WTC11 (cell line): ENCODE results near the gene OR5AU1. TPM values are rescaled to one million over a fixed set of nuclear protein-coding genes. Genes with fewer than 3 reads are reported as not detected.
A peak's percentile ranks its signal among the peaks of the same experiment; 100 is the strongest.

Source experiments
- ATAC-seq: fragments of 200-7000 bp; cut with Tn5 transposase; 2 replicates; pipeline ENCODE4 v1.10.0; 2021; ENCODE audit warnings: mild to moderate bottlenecking, moderate library complexity
- CTCF ChIA-PET: fragments of 300-600 bp; sonication (Branson Sonifier 250); formaldehyde crosslinking; loops from one replicate; lab custom pipeline; 2021; ENCODE audit warnings: antibody characterized with exemption; lab: Charles Lee
- POLR2A ChIA-PET: fragments of 350-600 bp; sonication (Branson Sonifier 250); formaldehyde crosslinking; loops from one replicate; lab custom pipeline; 2021; ENCODE audit warnings: antibody characterized with exemption; lab: Charles Lee
- DNase-seq: peaks from one replicate; pipeline ENCODE4 v3.0.0; 2021; ENCODE audit warnings: low spot score
- H3K27ac Mint-ChIP-seq: 2 replicates; pipeline ENCODE4 v1.8.0; 2021; ENCODE audit warnings: mixed read lengths
- H3K27me3 Mint-ChIP-seq: 2 replicates; pipeline ENCODE4 v1.8.0; 2021; ENCODE audit warnings: low read depth, mild to moderate bottlenecking, moderate library complexity, mixed read lengths
- H3K36me3 Mint-ChIP-seq: 2 replicates; pipeline ENCODE4 v1.8.0; 2021; ENCODE audit warnings: mixed read lengths
- H3K4me1 Mint-ChIP-seq: 2 replicates; pipeline ENCODE4 v1.8.0; 2022; ENCODE audit warnings: mixed read lengths
- H3K4me3 Mint-ChIP-seq: 2 replicates; pipeline ENCODE4 v1.8.0; 2021; ENCODE audit warnings: mild to moderate bottlenecking, moderate library complexity, mixed read lengths
- H3K9me3 Mint-ChIP-seq: 2 replicates; pipeline ENCODE4 v1.8.0; 2021; ENCODE audit warnings: mixed read lengths
- CREM ChIP-seq: sonication (generic); formaldehyde crosslinking; IDR thresholded peaks from 2 replicates; pipeline ENCODE4 v1.8.1; 2022; ENCODE audit warnings: mild to moderate bottlenecking, missing genetic modification reagents, moderate library complexity
- ELF4 ChIP-seq: sonication (generic); formaldehyde crosslinking; IDR thresholded peaks from 2 replicates; pipeline ENCODE4 v1.8.1; 2022; ENCODE audit warnings: low read depth, mild to moderate bottlenecking, moderate library complexity, missing genetic modification reagents
- EMX1 ChIP-seq: fragments of 250-450 bp; sonication (Bioruptor Pico); IDR thresholded peaks from 2 replicates; pipeline ENCODE4 v1.8.0; 2021; ENCODE audit warnings: mild to moderate bottlenecking
- FOXJ3 ChIP-seq: sonication (generic); formaldehyde crosslinking; IDR thresholded peaks from 2 replicates; pipeline ENCODE4 v1.9.0; 2021; ENCODE audit warnings: missing genetic modification reagents, mild to moderate bottlenecking, borderline replicate concordance
- FOXK1 ChIP-seq: sonication (generic); formaldehyde crosslinking; IDR thresholded peaks from 2 replicates; pipeline ENCODE4 v1.8.0; 2022; ENCODE audit warnings: mild to moderate bottlenecking, moderate library complexity, missing genetic modification reagents
- FOXP1 ChIP-seq: sonication (generic); formaldehyde crosslinking; IDR thresholded peaks from 2 replicates; pipeline ENCODE4 v1.8.0; 2022; ENCODE audit warnings: missing genetic modification reagents, mild to moderate bottlenecking, moderate library complexity, borderline replicate concordance
- GRHL2 ChIP-seq: fragments of 250-450 bp; sonication (Bioruptor Pico); IDR thresholded peaks from 2 replicates; pipeline ENCODE4 v1.8.0; 2022; ENCODE audit warnings: mild to moderate bottlenecking, moderate library complexity; ENCODE audit not compliant: insufficient replicate concordance, severe bottlenecking
- NFATC4 ChIP-seq: fragments of 250-450 bp; sonication (Bioruptor Pico); IDR thresholded peaks from 2 replicates; pipeline ENCODE4 v1.9.0; 2021; ENCODE audit warnings: mild to moderate bottlenecking
- PRRX2 ChIP-seq: fragments of 250-450 bp; sonication (Bioruptor Pico); IDR thresholded peaks from 2 replicates; pipeline ENCODE4 v1.8.0; 2021; ENCODE audit warnings: mild to moderate bottlenecking
- RORB ChIP-seq: fragments of 250-450 bp; sonication (Bioruptor Pico); IDR thresholded peaks from 2 replicates; pipeline ENCODE4 v1.9.0; 2021; ENCODE audit warnings: mild to moderate bottlenecking
- SMAD4 ChIP-seq: sonication (generic); formaldehyde crosslinking; IDR thresholded peaks from 2 replicates; pipeline ENCODE4 v1.8.0; 2022; ENCODE audit warnings: mild to moderate bottlenecking, missing genetic modification reagents
- ZNF232 ChIP-seq: sonication (generic); formaldehyde crosslinking; IDR thresholded peaks from 2 replicates; pipeline ENCODE4 v1.8.0; 2022; ENCODE audit warnings: mild to moderate bottlenecking, missing genetic modification reagents
- ZNF423 ChIP-seq: fragments of 250-450 bp; sonication (Bioruptor Pico); IDR thresholded peaks from 2 replicates; pipeline ENCODE4 v2.1.2; 2022; ENCODE audit warnings: mild to moderate bottlenecking, moderate library complexity
- total RNA-seq: library from RNA; stranded (reverse); gene quantifications from 3 replicates; pipeline ENCODE4 v1.2.3, GENCODE V29; 2021
- TF ChIP-seq, protein P1 (sequence below): sonication (generic); formaldehyde crosslinking; IDR thresholded peaks from 2 replicates; pipeline ENCODE4 v1.8.0; 2022; ENCODE audit warnings: mild to moderate bottlenecking, missing genetic modification reagents
- TF ChIP-seq, protein P2 (sequence below): sonication (generic); formaldehyde crosslinking; IDR thresholded peaks from 2 replicates; pipeline ENCODE4 v1.8.1; 2023; ENCODE audit warnings: mild to moderate bottlenecking, missing genetic modification reagents, moderate library complexity
- TF ChIP-seq, protein P3 (sequence below): sonication (generic); formaldehyde crosslinking; IDR thresholded peaks from 2 replicates; pipeline ENCODE4 v1.8.1; 2022; ENCODE audit warnings: low read depth, missing genetic modification reagents, borderline replicate concordance
- TF ChIP-seq, protein P4 (sequence below): sonication (generic); formaldehyde crosslinking; IDR thresholded peaks from 2 replicates; pipeline ENCODE4 v1.8.1; 2022; ENCODE audit warnings: missing genetic modification reagents, borderline replicate concordance
- TF ChIP-seq, protein P5 (sequence below): sonication (generic); formaldehyde crosslinking; IDR thresholded peaks from 2 replicates; pipeline ENCODE4 v1.8.0; 2023; ENCODE audit warnings: mild to moderate bottlenecking, missing genetic modification reagents
- TF ChIP-seq, protein P6 (sequence below): sonication (generic); formaldehyde crosslinking; IDR thresholded peaks from 2 replicates; pipeline ENCODE4 v1.8.1; 2023; ENCODE audit warnings: mild to moderate bottlenecking, missing genetic modification reagents, moderate library complexity

The OR5AU1 gene
- total RNA-seq, 1 experiment from 2014 or later = not detected

DNA sequence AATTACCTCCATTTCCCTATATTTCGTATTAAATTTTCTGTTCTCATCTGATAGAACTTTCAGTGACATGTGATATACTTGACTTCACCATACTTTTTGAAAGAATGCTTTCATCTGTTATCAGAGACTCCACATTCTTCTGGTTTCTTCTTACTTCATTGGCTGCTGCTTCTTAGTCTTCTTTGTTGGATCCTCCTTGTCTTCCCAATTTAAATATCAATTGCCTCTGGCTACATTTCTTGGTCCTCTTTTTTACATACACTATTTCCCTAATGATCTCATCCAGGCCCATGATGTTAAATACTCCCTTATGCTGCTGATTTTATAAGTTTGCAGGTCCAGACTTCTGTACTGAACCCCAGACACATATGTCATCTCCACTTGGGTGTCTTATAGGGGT is 22.0 kb downstream of the OR5AU1 start:
- H3K36me3 Mint-ChIP-seq = no peaks in the 10 kb centered on the region
- no peaks in the 10 kb centered on the region for H3K27me3 Mint-ChIP-seq
- ATAC-seq = peak; percentile 62
- H3K9me3 Mint-ChIP-seq = peaks cover 19% of the 10 kb centered on the region
- ChIA-PET CTCF (no interaction called here), POLR2A (no interaction called here)
- no peak for DNase-seq
- H3K4me1 Mint-ChIP-seq = peaks cover 24% of the 10 kb centered on the region
- peak overlapping the region; percentile 10; the same call in 1 of the 2 replicates for H3K27ac Mint-ChIP-seq
- no peak overlapping the region for H3K4me3 Mint-ChIP-seq
- TF ChIP-seq GRHL2 (CRISPR knock-in tag) = no peak
- TF ChIP-seq CREM (CRISPR knock-in tag) = no peak
- no peak for TF ChIP-seq ZNF232 (CRISPR knock-in tag)
- no peak for TF ChIP-seq ELF4 (CRISPR knock-in tag)
- TF ChIP-seq, protein P1, sequence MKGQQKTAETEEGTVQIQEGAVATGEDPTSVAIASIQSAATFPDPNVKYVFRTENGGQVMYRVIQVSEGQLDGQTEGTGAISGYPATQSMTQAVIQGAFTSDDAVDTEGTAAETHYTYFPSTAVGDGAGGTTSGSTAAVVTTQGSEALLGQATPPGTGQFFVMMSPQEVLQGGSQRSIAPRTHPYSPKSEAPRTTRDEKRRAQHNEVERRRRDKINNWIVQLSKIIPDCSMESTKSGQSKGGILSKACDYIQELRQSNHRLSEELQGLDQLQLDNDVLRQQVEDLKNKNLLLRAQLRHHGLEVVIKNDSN (CRISPR knock-in tag) = no peak
- no peak for TF ChIP-seq SMAD4
- TF ChIP-seq FOXP1 (CRISPR knock-in tag) = no peak

GRCh38 chr14:21123429-21123828 is 32.4 kb downstream of the OR5AU1 start:
- peaks cover 13% of the 10 kb centered on the region for H3K9me3 Mint-ChIP-seq
- H3K27ac Mint-ChIP-seq = no peak overlapping the region
- ChIA-PET POLR2A (no interaction called here), CTCF (interaction anchor here (1.0 to 1.8 kb wide), 3 partner anchors 13 to 55 kb away, joined by 3 to 5 read pairs (median 5); no protein-coding TSS in a partner anchor)
- DNase-seq = no peak
- no peak for ATAC-seq
- no peaks in the 10 kb centered on the region for H3K36me3 Mint-ChIP-seq
- H3K4me3 Mint-ChIP-seq = no peak overlapping the region
- TF ChIP-seq FOXJ3 (CRISPR knock-in tag) (no peak), SMAD4 (no peak), NFATC4 (CRISPR knock-in tag) (no peak), FOXK1 (CRISPR knock-in tag) (no peak)
- TF ChIP-seq, protein P2, sequence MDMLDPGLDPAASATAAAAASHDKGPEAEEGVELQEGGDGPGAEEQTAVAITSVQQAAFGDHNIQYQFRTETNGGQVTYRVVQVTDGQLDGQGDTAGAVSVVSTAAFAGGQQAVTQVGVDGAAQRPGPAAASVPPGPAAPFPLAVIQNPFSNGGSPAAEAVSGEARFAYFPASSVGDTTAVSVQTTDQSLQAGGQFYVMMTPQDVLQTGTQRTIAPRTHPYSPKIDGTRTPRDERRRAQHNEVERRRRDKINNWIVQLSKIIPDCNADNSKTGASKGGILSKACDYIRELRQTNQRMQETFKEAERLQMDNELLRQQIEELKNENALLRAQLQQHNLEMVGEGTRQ (CRISPR knock-in tag) = no peak
- TF ChIP-seq, protein P3, sequence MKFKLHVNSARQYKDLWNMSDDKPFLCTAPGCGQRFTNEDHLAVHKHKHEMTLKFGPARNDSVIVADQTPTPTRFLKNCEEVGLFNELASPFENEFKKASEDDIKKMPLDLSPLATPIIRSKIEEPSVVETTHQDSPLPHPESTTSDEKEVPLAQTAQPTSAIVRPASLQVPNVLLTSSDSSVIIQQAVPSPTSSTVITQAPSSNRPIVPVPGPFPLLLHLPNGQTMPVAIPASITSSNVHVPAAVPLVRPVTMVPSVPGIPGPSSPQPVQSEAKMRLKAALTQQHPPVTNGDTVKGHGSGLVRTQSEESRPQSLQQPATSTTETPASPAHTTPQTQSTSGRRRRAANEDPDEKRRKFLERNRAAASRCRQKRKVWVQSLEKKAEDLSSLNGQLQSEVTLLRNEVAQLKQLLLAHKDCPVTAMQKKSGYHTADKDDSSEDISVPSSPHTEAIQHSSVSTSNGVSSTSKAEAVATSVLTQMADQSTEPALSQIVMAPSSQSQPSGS (CRISPR knock-in tag) = no peak
- TF ChIP-seq, protein P4, sequence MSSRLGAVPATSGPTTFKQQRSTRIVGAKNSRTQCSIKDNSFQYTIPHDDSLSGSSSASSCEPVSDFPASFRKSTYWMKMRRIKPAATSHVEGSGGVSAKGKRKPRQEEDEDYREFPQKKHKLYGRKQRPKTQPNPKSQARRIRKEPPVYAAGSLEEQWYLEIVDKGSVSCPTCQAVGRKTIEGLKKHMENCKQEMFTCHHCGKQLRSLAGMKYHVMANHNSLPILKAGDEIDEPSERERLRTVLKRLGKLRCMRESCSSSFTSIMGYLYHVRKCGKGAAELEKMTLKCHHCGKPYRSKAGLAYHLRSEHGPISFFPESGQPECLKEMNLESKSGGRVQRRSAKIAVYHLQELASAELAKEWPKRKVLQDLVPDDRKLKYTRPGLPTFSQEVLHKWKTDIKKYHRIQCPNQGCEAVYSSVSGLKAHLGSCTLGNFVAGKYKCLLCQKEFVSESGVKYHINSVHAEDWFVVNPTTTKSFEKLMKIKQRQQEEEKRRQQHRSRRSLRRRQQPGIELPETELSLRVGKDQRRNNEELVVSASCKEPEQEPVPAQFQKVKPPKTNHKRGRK (CRISPR knock-in tag) = no peak
- H3K4me1 Mint-ChIP-seq = no peaks in the 10 kb centered on the region
- peaks cover 5% of the 10 kb centered on the region; the same call in 1 of the 2 replicates for H3K27me3 Mint-ChIP-seq

GRCh38 chr14:21121122-21121521 is 34.7 kb downstream of the OR5AU1 start:
- CTCF ChIA-PET = no interaction called here
- DNase-seq (no peak), ATAC-seq (no peak)
- H3K4me3 Mint-ChIP-seq = no peak overlapping the region
- TF ChIP-seq CREM (CRISPR knock-in tag) (no peak), RORB (CRISPR knock-in tag) (no peak), EMX1 (no peak), PRRX2 (no peak), ZNF423 (CRISPR knock-in tag) (no peak), FOXJ3 (CRISPR knock-in tag) (no peak), GRHL2 (CRISPR knock-in tag) (no peak)
- TF ChIP-seq, protein P5, sequence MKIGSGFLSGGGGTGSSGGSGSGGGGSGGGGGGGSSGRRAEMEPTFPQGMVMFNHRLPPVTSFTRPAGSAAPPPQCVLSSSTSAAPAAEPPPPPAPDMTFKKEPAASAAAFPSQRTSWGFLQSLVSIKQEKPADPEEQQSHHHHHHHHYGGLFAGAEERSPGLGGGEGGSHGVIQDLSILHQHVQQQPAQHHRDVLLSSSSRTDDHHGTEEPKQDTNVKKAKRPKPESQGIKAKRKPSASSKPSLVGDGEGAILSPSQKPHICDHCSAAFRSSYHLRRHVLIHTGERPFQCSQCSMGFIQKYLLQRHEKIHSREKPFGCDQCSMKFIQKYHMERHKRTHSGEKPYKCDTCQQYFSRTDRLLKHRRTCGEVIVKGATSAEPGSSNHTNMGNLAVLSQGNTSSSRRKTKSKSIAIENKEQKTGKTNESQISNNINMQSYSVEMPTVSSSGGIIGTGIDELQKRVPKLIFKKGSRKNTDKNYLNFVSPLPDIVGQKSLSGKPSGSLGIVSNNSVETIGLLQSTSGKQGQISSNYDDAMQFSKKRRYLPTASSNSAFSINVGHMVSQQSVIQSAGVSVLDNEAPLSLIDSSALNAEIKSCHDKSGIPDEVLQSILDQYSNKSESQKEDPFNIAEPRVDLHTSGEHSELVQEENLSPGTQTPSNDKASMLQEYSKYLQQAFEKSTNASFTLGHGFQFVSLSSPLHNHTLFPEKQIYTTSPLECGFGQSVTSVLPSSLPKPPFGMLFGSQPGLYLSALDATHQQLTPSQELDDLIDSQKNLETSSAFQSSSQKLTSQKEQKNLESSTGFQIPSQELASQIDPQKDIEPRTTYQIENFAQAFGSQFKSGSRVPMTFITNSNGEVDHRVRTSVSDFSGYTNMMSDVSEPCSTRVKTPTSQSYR (CRISPR knock-in tag) = no peak
- TF ChIP-seq, protein P6, sequence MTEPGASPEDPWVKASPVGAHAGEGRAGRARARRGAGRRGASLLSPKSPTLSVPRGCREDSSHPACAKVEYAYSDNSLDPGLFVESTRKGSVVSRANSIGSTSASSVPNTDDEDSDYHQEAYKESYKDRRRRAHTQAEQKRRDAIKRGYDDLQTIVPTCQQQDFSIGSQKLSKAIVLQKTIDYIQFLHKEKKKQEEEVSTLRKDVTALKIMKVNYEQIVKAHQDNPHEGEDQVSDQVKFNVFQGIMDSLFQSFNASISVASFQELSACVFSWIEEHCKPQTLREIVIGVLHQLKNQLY (CRISPR knock-in tag) = no peak
- H3K27me3 Mint-ChIP-seq = peaks cover 5% of the 10 kb centered on the region; the same call in 1 of the 2 replicates
- peaks cover 8% of the 10 kb centered on the region; the same call in 1 of the 2 replicates for H3K9me3 Mint-ChIP-seq
- peaks cover 7% of the 10 kb centered on the region for H3K4me1 Mint-ChIP-seq
- H3K27ac Mint-ChIP-seq = no peak overlapping the region
- H3K36me3 Mint-ChIP-seq = no peaks in the 10 kb centered on the region
- POLR2A ChIA-PET = no interaction called here
